ENCODE measurements around the gene LAMA1.

- TF ChIP-seq GATA2 (IDR thresholded peaks at IDR 0.05; ENCODE audit: low read depth, low read length), result no peak
- no peak for TF ChIP-seq GATA3 (IDR thresholded peaks at IDR 0.05; ENCODE audit: low read depth, low read length)
Observed at GRCh38 chr18:6961331-6961730, 156.3 kb downstream of the LAMA1 start.

All from SH-SY5Y (cell line).